GM04503 (cell line): ENCODE results near the gene MRFAP1.

ENCODE experiments used
- DNase-seq: peaks from one replicate; pipeline ENCODE4 v3.0.0-alpha.2; 2012; ENCODE audit warnings: low read depth

Gene MRFAP1

GRCh38 chr4:6640292-6641163 is at the start of gene MRFAP1:
MRFAP1 (plus strand) TSS chr4:6640685; CDS start chr4:6640863, 178 bp downstream.
- DNase-seq, result peak; percentile 73

- DNase-seq, result no peak
Observed at GRCh38 chr4:6591313-6591712, 49.2 kb upstream of the MRFAP1 start.

GRCh38 chr4:6591781-6592180 is 48.7 kb upstream of the MRFAP1 start:
- DNase-seq, result no peak

- no peak for DNase-seq
Observed at GRCh38 chr4:6592804-6593563, 47.5 kb upstream of the MRFAP1 start.

- no peak for DNase-seq
Observed at GRCh38 chr4:6594341-6594740, 46.1 kb upstream of the MRFAP1 start.

- DNase-seq, result no peak
Observed at GRCh38 chr4:6594826-6595355, 45.6 kb upstream of the MRFAP1 start.

- no peak for DNase-seq
Observed at GRCh38 chr4:6595897-6596537, 44.5 kb upstream of the MRFAP1 start.

GRCh38 chr4:6596948-6597347 is 43.5 kb upstream of the MRFAP1 start:
- DNase-seq, result no peak

GRCh38 chr4:6598127-6598526 is 42.4 kb upstream of the MRFAP1 start:
- no peak for DNase-seq

- DNase-seq, result no peak
Observed at GRCh38 chr4:6598641-6599040, 41.8 kb upstream of the MRFAP1 start.

GRCh38 chr4:6601661-6602250 is 38.7 kb upstream of the MRFAP1 start:
- DNase-seq, result no peak

GRCh38 chr4:6602289-6602688 is 38.2 kb upstream of the MRFAP1 start:
- no peak for DNase-seq

GRCh38 chr4:6603128-6603527 is 37.4 kb upstream of the MRFAP1 start:
- DNase-seq, result no peak

- no peak for DNase-seq
Observed at GRCh38 chr4:6605114-6605513, 35.4 kb upstream of the MRFAP1 start.

- no peak for DNase-seq
Observed at GRCh38 chr4:6605605-6606004, 34.9 kb upstream of the MRFAP1 start.

GRCh38 chr4:6606465-6607235 is 33.8 kb upstream of the MRFAP1 start:
- no peak for DNase-seq

GRCh38 chr4:6607368-6608055 is 33.0 kb upstream of the MRFAP1 start:
- no peak for DNase-seq

- no peak for DNase-seq
Observed at GRCh38 chr4:6608758-6609414, 31.6 kb upstream of the MRFAP1 start.

- DNase-seq, result no peak
Observed at GRCh38 chr4:6609415-6610079, 30.9 kb upstream of the MRFAP1 start.
